HepG2 (cell line): Measurements from ENCODE around the gene WDR73. TPM values are rescaled to one million over a fixed set of nuclear protein-coding genes. Genes with fewer than 3 reads are reported as not detected.
A peak's percentile ranks its signal among the peaks of the same experiment; 100 is the strongest.

ENCODE experiments used
- FOXO4 ChIP-seq: sonication (generic); formaldehyde crosslinking; conservative IDR thresholded peaks from 2 replicates; pipeline ENCODE4 v1.8.1; 2023; ENCODE audit warnings: missing genetic modification reagents
- IRF1 ChIP-seq: sonication (generic); formaldehyde crosslinking; IDR thresholded peaks from 2 replicates; pipeline ENCODE4 v1.4.0; 2020; ENCODE audit warnings: low read depth, mild to moderate bottlenecking, missing genetic modification reagents
- KIAA2018 ChIP-seq: sonication (generic); formaldehyde crosslinking; IDR thresholded peaks from 2 replicates; pipeline ENCODE4 v1.5.0; 2020; ENCODE audit warnings: mild to moderate bottlenecking, missing genetic modification reagents, borderline replicate concordance
- MXD1 ChIP-seq: sonication (generic); formaldehyde crosslinking; IDR thresholded peaks from 2 replicates; pipeline ENCODE4 v1.4.0; 2020; ENCODE audit warnings: mild to moderate bottlenecking, missing genetic modification reagents
- MXD4 ChIP-seq: IDR thresholded peaks from 2 replicates; pipeline ENCODE4 v1.6.1; 2016; ENCODE audit warnings: mild to moderate bottlenecking, missing biosample characterization, missing genetic modification reagents
- ZFP37 ChIP-seq: sonication (generic); formaldehyde crosslinking; IDR thresholded peaks from 2 replicates; pipeline ENCODE4 v1.4.0; 2020; ENCODE audit warnings: missing genetic modification reagents, borderline replicate concordance
- polyA plus RNA-seq, 8 experiments: library from polyadenylated mRNA; depleted of rRNA in 3 of 8; stranded (reverse) in 7 of 8; unstranded in 1 of 8; fragments of >200 nt; fragmentation: Illumina TruSeq in 4 of 8; extraction: Trizol in 4 of 8; gene quantifications; 2 replicates each; pipeline versions ENCODE4 v1.2.1 to v1.2.3, GENCODE V29; 2011 to 2016; ENCODE audit warnings: low read depth in 4 of 8, missing spikeins in 1 of 8, mixed read lengths in 1 of 8; ENCODE audit not compliant: insufficient read depth in 1 of 8
- total RNA-seq, 5 experiments: library from RNA; depleted of rRNA; stranded (reverse); fragments of >200 nt; fragmentation: Illumina TruSeq; extraction: Trizol; gene quantifications; 2 replicates each; pipeline ENCODE4 v1.2.3, GENCODE V29; 2016; ENCODE audit warnings: low read depth in 1 of 5

The WDR73 gene
- total and polyA plus RNA-seq, 2 of the 13 experiments (the other 11 are each of a cell fraction or from before 2014, with no cell fraction given), result 20.0 to 35.5 TPM

GRCh38 chr15:84658788-84659411 lies 4.8 kb upstream of the WDR73 start (continued):
- TF ChIP-seq KIAA2018 (CRISPR knock-in tag) (no peak), IRF1 (no peak), MXD1 (CRISPR knock-in tag) (peak; percentile 9; the same call in 1 of the 2 replicates), FOXO4 (CRISPR knock-in tag) (0 out of 2 replicates have a peak, but pooled peaks have one; percentile 62), MXD4 (CRISPR knock-in tag) (peak; percentile 8; the same call in 1 of the 2 replicates), ZFP37 (no peak)
